HG02938 (cell line): ENCODE measurements around the gene TIMD4.

Experiments
- ATAC-seq: cut with Tn5 transposase; IDR thresholded peaks from one replicate; pipeline ENCODE4 v1.9.1; 2021; ENCODE audit warnings: mild to moderate bottlenecking, moderate library complexity; ENCODE audit not compliant: unreplicated experiment

Gene TIMD4

DNA sequence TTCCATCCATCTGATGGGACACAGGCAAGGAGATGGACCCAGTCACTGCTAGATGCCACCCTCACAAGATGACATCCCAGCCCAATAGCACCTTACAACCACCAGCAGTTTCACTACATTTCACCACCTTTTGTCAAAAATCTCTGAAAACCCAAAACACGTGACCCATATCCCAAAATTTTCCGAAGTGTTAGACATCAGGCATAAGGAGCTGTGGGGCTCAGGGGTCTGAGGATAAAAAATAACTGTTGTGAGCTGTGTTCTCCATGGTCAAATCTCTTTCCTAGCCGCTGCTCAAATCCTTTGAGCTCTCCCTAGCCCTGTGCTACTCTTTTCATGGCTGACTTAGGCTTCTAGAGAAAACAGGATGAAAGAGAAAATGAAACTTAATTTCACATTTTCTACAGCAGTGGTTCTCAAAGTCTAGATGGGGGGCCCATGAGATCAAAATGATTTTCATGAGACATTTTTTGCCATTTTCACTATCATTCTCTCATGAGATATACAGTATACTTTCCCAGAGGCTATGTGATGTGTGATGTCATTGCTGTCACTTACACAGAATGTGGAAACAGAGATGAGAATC is 40.7 kb downstream of the TIMD4 start:
- ATAC-seq = peak; percentile 50

DNA sequence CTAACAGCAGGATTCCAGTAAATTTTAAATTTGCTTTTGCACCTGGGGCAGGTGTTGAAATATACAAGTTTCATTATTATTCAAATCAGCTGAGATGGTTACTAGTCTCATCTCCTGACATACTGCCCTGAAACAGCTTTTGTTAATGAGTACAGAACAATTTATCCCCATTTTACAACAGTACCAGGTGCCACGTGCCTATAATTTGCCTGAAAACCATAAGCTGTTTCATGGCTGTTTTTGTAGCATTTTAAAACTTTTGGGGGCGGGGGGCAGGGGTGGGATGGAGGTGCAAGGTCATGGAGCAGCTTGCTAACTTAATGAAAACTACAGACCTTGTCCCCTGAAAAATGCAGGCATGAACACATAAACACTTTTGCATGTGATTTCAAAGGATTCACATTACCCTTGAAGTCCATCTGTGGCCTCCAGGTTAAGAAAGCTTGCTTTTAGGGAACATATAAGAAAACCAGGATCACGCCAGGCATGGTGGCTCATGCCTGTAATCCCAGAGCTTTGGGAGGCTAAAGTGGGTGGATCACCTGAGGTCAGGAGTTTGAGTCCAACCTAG is 42.1 kb downstream of the TIMD4 start:
- peak; percentile 60 for ATAC-seq

DNA sequence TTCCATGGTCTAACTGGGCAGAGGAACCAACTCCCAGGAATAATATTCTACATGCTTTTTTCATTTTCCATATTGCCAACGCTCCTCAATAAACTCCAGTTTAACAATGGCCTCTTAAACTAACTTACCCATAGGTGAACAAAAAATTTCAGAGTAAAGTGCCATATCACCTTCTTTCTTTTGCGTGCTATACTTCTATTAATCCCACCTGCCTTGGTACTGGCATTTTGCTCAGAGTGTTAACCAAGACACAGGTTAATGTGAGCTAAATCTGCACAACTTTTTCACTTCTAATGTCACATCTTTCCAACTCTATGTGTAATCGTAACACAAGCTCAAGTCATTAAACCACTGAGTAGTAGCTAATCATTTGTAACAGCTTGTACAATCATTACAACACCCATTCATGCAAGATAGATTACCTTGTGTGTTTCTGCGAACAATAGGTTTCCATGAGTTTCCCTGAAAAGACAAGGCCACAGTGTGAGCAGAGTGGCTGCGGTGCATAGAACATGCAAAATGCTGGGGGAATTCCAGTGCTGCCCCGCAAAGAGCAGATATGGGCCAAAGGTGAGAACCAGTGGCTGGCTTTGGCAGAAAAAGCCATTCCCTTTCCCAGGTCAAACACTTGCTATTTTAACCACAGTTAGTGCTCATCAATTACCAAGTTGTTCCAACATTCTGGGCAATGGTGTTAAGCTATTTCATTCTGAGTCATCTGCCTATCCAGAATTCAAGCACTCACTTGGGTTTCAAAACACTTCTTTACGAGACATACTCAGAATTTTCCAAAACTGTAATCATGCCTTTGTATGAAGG is 42.8 kb downstream of the TIMD4 start:
- ATAC-seq = peak; percentile 63

DNA sequence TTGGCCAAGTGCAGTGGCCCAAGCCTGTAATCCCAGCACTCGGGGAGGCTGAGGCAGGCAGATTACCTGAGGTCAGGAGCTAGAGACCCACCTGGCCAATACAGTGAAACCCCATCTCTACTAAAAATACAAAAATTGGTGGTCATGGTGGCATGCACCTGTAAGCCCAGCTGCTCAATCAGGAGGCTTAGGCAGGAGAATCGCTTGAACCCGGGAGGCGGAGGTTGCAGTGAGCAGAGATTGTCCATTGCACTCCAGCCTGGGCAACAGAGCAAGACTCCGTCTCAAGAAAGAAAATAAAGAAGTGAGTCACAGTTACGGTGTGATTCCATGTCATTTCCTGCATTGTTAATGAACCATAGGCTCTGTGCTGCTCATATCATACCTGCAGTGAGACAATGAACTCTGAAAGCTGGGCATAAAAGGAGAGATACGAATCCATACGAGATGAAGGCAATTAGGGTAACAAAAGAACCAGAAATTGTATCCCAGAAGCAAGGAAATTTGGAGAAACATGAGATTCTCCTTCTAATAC is 44.6 kb downstream of the TIMD4 start:
- ATAC-seq = no peak

DNA sequence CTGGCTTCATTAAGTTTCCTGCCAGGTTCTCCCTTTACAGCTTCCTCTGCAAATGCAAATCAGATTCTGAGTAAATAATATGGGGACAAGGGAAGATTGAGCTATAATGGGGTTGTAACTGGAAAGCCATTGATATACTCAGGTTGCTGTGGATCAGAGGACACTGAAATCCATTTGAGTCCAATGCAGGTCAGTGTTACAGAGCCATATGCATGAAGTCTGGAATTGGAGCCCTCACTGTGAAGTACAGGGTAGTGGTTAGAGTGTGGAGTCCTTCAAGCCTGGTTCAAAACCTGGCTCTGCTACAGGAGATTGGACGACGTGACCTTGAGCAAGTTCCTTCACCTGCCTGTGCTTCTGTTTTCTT is 48.7 kb downstream of the TIMD4 start:
- ATAC-seq = peak; percentile 13

DNA sequence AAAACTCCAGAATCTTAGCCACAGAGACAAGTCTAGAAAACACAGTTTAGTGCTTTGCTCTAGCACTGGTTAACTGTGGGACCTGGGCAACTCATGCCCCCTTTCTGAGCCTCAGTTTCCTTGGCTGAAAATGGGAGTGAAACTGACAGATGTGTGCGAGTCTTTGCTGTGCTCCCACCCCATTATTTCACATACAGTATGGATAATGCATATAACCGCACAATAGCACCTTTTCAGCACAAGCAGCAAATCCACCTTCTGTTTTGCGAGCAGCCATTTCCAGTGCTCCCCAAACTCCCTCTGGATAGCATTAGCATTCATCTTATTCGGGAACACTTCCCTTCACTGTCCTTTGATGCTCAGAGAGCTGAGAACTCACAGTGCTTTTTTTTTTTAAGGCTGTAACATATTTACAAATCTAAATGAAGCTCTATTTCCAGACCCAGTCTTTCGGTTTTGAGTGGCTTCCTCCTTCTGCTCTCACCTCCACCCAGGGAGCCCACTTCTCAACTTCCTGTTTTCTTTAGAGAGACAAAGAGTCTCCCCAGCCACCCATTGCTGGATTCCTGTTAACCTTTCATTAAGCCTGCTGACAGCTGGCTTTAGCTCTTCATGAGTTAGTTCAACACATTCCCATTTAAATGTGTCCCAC is 49.2 kb downstream of the TIMD4 start:
- peak; percentile 97 for ATAC-seq

DNA sequence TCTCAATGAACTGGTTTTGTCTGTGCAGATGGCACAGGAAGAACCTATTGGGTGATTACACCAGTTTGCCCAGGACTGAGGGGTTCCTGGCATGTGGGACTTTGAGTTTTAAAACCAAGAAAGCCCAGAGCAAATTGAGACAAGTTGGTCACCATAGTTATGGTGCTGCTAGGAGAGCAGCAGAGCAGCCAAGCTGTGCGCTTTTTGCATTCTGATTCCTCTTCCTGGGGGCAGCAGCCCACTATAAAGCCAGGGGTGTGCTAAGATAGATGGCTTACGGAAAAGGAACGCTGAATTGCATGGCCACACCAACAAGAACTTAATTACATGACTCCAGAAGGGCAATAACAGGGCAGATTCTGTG is 49.7 kb downstream of the TIMD4 start:
- no peak for ATAC-seq

DNA sequence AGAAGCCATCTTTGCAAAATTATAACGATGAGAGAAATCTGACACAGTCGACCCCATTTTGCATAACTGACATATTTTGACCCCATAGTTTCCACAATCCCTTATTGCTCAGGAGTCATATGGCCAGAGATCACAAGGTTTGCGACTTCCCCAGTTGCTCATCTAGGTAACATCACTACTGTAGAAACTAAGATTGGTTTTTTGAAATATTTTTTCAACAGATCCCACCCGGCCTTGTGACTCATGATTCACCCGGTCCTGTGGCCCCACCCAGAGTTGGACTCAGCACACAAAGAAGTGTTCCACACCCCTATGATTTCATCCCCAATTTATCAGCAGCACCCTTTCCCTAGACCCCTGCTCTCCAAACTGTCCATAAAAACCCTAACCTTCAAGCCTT is 50.2 kb downstream of the TIMD4 start:
- no peak for ATAC-seq

DNA sequence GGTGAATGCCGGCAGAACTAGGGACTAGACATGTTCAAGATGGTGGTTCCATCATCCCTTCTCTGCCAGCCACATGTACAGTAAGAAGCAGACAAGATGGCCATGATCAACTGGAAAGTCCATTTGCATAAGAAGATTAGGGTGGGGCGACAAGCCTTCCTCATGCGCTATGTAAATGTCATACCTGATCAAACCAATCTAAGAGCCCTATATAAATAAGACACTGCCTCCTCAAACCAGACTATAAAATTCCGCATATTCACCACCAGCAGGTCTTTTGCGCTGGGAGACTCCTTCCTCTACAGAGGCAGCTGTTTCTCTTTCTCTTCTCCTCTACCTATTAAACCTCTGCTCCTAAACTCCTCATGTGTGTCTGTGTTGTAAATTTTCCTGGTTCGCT is 53.8 kb downstream of the TIMD4 start:
- no peak for ATAC-seq

DNA sequence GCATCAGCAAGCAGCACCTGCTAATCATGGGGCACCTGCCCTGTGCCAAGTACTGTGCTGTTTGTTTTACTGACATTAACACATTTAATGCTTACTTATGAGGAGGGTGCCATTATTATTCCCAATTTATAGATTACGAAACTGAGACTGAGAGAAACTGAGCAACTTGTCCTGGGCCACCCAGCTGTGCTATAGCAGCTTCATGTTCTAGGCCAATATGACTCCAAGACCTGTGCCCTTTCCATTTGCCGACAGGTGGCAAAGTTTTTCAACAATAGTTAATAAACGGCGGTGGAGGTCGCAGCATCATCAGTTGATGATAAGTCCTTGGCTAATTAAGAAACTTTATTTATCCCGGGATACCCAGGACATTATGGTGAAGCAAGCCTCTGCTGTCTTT is 55.4 kb downstream of the TIMD4 start:
- no peak for ATAC-seq

DNA sequence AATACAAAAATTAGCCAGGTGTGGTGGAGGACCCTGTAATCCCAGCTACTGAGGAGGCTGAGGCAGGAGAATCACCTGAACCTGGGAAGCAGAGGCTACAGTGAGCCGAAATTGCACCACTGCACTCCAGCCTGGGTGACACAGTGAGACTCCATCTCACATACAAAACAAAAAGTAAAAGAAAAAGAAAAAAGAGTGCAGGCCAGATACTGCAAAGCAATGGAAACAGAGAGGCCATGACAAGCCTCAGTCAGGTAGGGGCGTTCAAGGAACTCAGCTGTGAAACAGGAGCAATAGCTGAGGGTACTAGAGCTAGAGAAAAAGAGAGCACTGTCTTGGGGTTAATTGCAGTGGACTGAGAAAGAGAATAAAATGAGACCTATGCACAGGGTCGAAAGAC is 56.2 kb downstream of the TIMD4 start:
- ATAC-seq = no peak

DNA sequence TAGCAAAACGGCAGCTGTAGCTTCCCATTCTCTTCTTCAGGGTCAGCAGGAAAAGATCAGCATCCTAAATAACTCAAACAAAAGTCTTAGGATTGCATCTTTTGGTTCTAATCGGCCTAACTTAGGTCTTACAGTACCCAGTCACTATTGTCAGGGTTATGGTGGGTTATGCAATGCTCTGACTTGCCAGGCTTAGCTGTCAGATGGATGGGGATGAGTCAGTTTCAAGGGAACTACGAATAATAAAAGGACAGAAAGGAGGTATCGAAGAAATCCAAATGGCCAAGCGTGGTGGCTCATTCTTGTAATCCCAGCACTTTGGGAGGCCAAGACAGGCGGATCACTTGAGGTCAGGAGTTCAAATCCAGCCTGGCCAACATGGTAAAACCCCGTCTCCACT is 66.5 kb downstream of the TIMD4 start:
- ATAC-seq = no peak

DNA sequence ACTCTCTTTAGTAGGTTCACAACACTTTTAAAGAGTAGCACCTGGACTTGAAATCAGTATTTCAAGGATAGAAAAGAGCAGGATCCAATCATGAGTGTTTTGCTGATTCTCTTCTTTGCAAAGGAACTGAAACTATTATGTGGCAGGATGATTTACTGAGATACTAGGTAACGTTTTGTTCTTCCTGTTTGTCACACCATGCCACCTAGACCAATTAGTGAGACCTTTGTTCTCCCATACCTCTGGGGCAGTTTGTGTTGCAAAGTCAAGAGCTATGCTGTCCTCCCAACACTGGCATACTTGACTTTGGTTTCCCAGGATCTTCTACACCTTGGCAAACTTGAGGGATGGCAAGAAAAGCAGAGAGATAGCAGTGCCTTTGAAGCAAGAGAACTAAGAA is 69.5 kb downstream of the TIMD4 start:
- peak; percentile 76 for ATAC-seq

DNA sequence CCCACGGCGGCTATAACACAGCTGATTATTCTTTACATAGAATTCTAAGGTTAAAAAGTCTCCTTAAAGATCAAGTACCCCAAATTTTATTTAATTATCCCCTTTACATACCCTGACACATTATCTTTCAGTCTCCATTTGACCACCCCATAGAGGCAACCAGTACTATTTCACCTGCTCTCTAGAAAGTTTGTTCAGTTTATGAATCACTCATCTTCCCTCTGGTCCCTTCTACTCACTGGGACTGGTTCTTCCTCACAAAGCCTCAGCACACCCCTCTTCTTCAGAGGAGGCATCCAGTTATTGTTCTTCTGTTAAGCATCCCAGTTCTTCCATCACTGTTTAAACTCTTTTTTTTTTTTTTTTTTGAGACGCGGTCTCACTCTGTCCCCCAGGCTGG is 70.2 kb downstream of the TIMD4 start:
- ATAC-seq = no peak

DNA sequence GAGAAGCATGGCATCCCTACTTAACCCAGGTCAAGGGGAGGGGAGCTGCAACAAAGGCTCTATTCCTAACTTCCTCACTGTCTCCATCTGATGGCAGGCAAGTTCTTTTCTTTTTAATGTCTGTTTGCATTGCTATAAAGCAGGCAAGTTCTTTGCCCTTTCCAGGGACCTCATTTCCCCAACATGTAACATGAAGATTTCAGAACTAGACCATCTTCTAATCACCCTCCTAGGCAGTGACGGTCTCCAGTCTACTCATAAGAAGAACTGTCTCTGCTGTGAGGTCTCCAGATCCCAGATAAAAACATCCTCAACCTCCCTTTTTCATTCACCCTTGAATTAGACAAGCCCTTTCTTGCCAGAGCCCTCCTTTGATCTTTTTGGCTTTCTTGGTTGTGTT is 70.8 kb downstream of the TIMD4 start:
- no peak for ATAC-seq

DNA sequence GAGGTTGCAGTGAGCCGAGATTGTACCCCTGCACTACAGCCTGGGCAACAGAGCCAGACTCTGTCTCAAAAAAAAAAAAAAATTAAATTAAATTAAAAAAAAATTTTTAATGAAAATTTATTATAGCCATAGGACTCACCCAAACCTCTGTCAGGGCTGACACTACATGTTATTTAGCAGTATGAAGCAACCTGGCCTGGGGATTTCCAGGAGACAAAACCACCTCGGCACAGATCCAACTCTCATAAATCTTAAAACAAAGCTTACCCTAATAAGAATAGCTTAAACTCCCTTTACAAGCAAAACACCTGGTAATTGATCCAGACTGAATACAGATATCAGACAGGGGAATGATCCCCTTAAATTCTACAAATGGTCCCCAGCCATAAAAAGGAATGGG is 74.5 kb downstream of the TIMD4 start:
- ATAC-seq = no peak

DNA sequence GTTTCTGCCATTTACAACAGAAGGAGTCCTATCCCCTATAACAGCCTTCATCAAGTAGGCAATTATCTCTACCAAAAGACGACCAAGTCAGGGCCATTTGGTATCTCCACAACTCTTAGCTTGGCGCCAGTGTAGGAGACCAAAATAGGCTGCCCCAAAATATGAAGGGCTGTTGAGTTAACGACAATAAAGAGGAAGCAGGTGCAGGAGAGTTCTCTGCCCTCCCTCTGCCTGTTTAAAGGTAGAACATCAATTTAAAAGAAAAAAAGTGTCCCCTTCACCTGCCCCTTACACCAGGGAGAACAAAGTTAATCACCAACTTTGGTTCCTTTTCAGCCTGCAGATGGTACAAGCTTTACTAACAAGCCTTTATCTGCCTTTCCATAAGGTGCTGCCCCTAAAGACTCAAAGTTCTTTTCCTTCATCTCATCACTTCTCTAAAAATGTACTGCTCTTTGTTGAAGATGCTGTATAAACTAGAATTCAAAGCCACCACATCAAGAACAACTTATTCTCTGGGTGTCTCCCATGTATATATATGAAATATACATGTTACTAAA is 79.6 kb downstream of the TIMD4 start:
- no peak for ATAC-seq

DNA sequence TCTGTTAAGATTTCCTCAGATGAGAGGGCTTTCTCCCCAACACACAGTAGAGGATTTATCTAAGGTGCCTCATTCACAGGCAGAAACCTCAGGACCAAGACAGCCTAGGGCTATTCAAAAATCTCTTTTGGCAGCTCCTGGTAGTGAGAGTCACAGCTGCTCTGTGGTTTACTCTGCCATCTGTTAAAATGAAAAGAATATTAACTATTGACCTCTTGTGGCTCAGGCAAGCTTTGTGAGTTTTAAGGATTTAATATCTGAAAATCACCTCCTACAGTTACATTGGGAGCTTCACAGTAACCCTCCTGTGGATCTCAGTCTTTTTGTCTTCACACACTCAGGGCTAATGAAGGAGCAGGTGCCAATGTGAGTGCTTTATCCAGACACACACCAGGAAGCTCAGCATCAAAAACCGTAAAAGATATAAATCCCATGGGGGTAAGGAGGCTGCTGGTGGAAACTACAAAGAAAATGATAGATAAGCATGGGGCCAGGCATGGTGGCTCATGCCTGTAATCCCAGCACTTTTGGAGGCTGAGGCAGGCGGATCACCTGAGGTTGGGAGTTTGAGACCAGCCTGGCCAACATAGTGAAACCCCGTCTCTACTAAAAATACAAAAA is 83.3 kb downstream of the TIMD4 start:
- peak; percentile 92 for ATAC-seq

DNA sequence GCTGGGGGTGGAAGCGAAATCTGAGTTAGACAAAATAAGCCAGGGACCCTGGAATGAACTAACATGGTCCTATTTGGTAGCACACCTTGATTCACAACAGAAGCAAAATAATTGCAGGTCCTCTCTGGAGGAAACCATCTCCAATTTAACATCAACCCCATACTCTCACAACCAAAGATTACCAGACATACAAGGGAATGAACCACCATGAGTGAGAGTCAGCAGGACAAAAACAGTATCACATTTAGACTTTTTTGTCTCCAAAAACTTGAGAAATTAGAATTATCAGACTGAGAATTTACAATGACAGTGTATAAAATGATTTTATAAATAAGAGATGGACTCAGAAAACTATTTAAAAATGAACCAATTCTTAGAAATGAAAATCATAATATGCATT is 91.8 kb downstream of the TIMD4 start:
- ATAC-seq = no peak

DNA sequence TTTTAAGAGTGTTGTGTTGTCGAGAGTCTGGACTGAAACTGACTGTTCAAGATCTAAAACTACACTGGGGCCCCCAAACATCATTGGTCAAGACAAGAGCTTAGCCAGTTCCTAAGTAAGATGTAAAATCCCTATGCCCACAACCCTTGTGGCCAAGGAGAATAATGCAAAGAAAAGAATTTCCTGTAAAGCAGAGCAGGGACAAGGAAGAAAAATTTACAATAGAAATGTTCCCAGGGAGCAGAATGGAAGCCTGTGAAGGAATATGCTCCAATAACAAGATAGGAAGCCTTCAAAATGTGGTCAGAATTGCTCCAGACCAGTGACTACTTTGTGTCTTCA is 92.6 kb downstream of the TIMD4 start:
- no peak for ATAC-seq
